ENCODE data around the gene PLA2G4B.

DNA sequence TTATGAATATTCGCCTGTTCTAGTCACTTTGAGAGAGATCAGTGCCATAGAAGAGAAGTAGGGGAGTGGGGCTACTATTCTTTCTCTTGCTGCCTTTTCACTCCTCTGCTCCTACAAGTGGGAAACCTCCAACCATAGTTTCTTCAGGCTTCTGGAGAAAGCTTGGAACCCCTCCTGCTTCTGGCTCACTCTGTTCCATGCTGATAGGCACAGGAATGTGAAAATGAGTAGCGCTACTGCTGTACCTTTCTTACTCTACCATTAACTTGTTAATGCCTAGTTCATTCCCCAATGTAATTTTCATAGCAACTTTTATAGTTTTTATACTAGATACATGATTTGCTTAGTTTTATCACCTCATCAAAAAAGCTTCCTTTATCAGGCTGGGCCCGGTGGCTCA lies 37.5 kb upstream of the PLA2G4B start:
- TF ChIP-seq, protein P1, sequence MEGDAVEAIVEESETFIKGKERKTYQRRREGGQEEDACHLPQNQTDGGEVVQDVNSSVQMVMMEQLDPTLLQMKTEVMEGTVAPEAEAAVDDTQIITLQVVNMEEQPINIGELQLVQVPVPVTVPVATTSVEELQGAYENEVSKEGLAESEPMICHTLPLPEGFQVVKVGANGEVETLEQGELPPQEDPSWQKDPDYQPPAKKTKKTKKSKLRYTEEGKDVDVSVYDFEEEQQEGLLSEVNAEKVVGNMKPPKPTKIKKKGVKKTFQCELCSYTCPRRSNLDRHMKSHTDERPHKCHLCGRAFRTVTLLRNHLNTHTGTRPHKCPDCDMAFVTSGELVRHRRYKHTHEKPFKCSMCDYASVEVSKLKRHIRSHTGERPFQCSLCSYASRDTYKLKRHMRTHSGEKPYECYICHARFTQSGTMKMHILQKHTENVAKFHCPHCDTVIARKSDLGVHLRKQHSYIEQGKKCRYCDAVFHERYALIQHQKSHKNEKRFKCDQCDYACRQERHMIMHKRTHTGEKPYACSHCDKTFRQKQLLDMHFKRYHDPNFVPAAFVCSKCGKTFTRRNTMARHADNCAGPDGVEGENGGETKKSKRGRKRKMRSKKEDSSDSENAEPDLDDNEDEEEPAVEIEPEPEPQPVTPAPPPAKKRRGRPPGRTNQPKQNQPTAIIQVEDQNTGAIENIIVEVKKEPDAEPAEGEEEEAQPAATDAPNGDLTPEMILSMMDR (IDR thresholded peaks at IDR 0.05) = no peak
- TF ChIP-seq POLR2AphosphoS5 (IDR thresholded peaks at IDR 0.05) = no peak

Data from breast epithelium (tissue), 3 donors.